WTC11 (cell line): ENCODE results near the gene TMCO1. TPM values are rescaled to one million over a fixed set of nuclear protein-coding genes. Genes with fewer than 3 reads are reported as not detected.

Experiments
- ATAC-seq: fragments of 200-7000 bp; cut with Tn5 transposase; 2 replicates; pipeline ENCODE4 v1.10.0; 2021; ENCODE audit warnings: mild to moderate bottlenecking, moderate library complexity
- CTCF ChIA-PET: fragments of 300-600 bp; sonication (Branson Sonifier 250); formaldehyde crosslinking; loops from one replicate; lab custom pipeline; 2021; ENCODE audit warnings: antibody characterized with exemption; lab: Charles Lee
- POLR2A ChIA-PET: fragments of 350-600 bp; sonication (Branson Sonifier 250); formaldehyde crosslinking; loops from one replicate; lab custom pipeline; 2021; ENCODE audit warnings: antibody characterized with exemption; lab: Charles Lee
- DNase-seq: peaks from one replicate; pipeline ENCODE4 v3.0.0; 2021; ENCODE audit warnings: low spot score
- H3K27ac Mint-ChIP-seq: 2 replicates; pipeline ENCODE4 v1.8.0; 2021; ENCODE audit warnings: mixed read lengths
- H3K27me3 Mint-ChIP-seq: 2 replicates; pipeline ENCODE4 v1.8.0; 2021; ENCODE audit warnings: low read depth, mild to moderate bottlenecking, moderate library complexity, mixed read lengths
- H3K36me3 Mint-ChIP-seq: 2 replicates; pipeline ENCODE4 v1.8.0; 2021; ENCODE audit warnings: mixed read lengths
- H3K4me1 Mint-ChIP-seq: 2 replicates; pipeline ENCODE4 v1.8.0; 2022; ENCODE audit warnings: mixed read lengths
- H3K4me3 Mint-ChIP-seq: 2 replicates; pipeline ENCODE4 v1.8.0; 2021; ENCODE audit warnings: mild to moderate bottlenecking, moderate library complexity, mixed read lengths
- H3K9me3 Mint-ChIP-seq: 2 replicates; pipeline ENCODE4 v1.8.0; 2021; ENCODE audit warnings: mixed read lengths
- ATF2 ChIP-seq: sonication (generic); formaldehyde crosslinking; IDR thresholded peaks from 2 replicates; pipeline ENCODE4 v1.8.1; 2022; ENCODE audit warnings: low read depth, missing genetic modification reagents, borderline replicate concordance
- CBFB ChIP-seq: sonication (generic); formaldehyde crosslinking; IDR thresholded peaks from 2 replicates; pipeline ENCODE4 v1.8.1; 2022; ENCODE audit warnings: mild to moderate bottlenecking, low read depth, missing genetic modification reagents
- EMX1 ChIP-seq: fragments of 250-450 bp; sonication (Bioruptor Pico); IDR thresholded peaks from 2 replicates; pipeline ENCODE4 v1.8.0; 2021; ENCODE audit warnings: mild to moderate bottlenecking
- ETV6 ChIP-seq: sonication (generic); formaldehyde crosslinking; IDR thresholded peaks from 2 replicates; pipeline ENCODE4 v1.8.1; 2022; ENCODE audit warnings: mild to moderate bottlenecking, missing genetic modification reagents
- FOXK1 ChIP-seq: sonication (generic); formaldehyde crosslinking; IDR thresholded peaks from 2 replicates; pipeline ENCODE4 v1.8.0; 2022; ENCODE audit warnings: mild to moderate bottlenecking, moderate library complexity, missing genetic modification reagents
- HMGA2 ChIP-seq: fragments of 250-450 bp; sonication (Bioruptor Pico); IDR thresholded peaks from 2 replicates; pipeline ENCODE4 v1.4.0; 2021; ENCODE audit warnings: mild to moderate bottlenecking, moderate library complexity
- JUN ChIP-seq: sonication (generic); formaldehyde crosslinking; IDR thresholded peaks from 2 replicates; pipeline ENCODE4 v1.8.0; 2023; ENCODE audit warnings: mild to moderate bottlenecking, missing genetic modification reagents
- MAX ChIP-seq: sonication (generic); formaldehyde crosslinking; IDR thresholded peaks from 2 replicates; pipeline ENCODE4 v1.8.0; 2022; ENCODE audit warnings: mild to moderate bottlenecking, missing genetic modification reagents
- MYBL2 ChIP-seq: sonication (generic); formaldehyde crosslinking; IDR thresholded peaks from 2 replicates; pipeline ENCODE4 v1.8.1; 2023; ENCODE audit warnings: mild to moderate bottlenecking, moderate library complexity, missing genetic modification reagents
- NFE2L1 ChIP-seq: sonication (generic); formaldehyde crosslinking; IDR thresholded peaks from 2 replicates; pipeline ENCODE4 v1.8.1; 2023; ENCODE audit warnings: missing genetic modification reagents
- NR2C2 ChIP-seq: sonication (generic); formaldehyde crosslinking; IDR thresholded peaks from 2 replicates; pipeline ENCODE4 v1.8.0; 2022; ENCODE audit warnings: mild to moderate bottlenecking, missing genetic modification reagents
- OVOL2 ChIP-seq: fragments of 250-450 bp; sonication (Bioruptor Pico); IDR thresholded peaks from 2 replicates; pipeline ENCODE4 v1.9.0; 2021; ENCODE audit warnings: mild to moderate bottlenecking, borderline replicate concordance
- SMAD4 ChIP-seq: sonication (generic); formaldehyde crosslinking; IDR thresholded peaks from 2 replicates; pipeline ENCODE4 v1.8.0; 2022; ENCODE audit warnings: mild to moderate bottlenecking, missing genetic modification reagents
- SP1 ChIP-seq: sonication (generic); formaldehyde crosslinking; conservative IDR thresholded peaks from 2 replicates; pipeline ENCODE4 v1.8.1; 2022; ENCODE audit warnings: missing genetic modification reagents
- TEAD1 ChIP-seq: sonication (generic); formaldehyde crosslinking; IDR thresholded peaks from 2 replicates; pipeline ENCODE4 v1.8.0; 2022; ENCODE audit warnings: mild to moderate bottlenecking, missing genetic modification reagents
- ZBTB21 ChIP-seq: sonication (generic); formaldehyde crosslinking; IDR thresholded peaks from 2 replicates; pipeline ENCODE4 v1.8.1; 2023; ENCODE audit warnings: mild to moderate bottlenecking, missing genetic modification reagents, borderline replicate concordance
- ZNF281 ChIP-seq: sonication (generic); formaldehyde crosslinking; IDR thresholded peaks from 2 replicates; pipeline ENCODE4 v1.8.0; 2023; ENCODE audit warnings: mild to moderate bottlenecking, missing genetic modification reagents
- ZNF317 ChIP-seq: sonication (generic); formaldehyde crosslinking; IDR thresholded peaks from 2 replicates; pipeline ENCODE4 v1.8.1; 2023; ENCODE audit warnings: low read depth, mild to moderate bottlenecking, moderate library complexity, missing genetic modification reagents, borderline replicate concordance
- ZNF396 ChIP-seq: fragments of 250-450 bp; sonication (Bioruptor Pico); IDR thresholded peaks from 2 replicates; pipeline ENCODE4 v1.8.0; 2021; ENCODE audit warnings: mild to moderate bottlenecking, moderate library complexity, borderline replicate concordance
- ZNF425 ChIP-seq: fragments of 250-450 bp; sonication (Bioruptor Pico); conservative IDR thresholded peaks from 2 replicates; pipeline ENCODE4 v1.9.0; 2021; ENCODE audit warnings: mild to moderate bottlenecking
- ZSCAN18 ChIP-seq: fragments of 250-450 bp; sonication (Bioruptor Pico); IDR thresholded peaks from 2 replicates; pipeline ENCODE4 v2.1.2; 2022; ENCODE audit warnings: mild to moderate bottlenecking, moderate library complexity
- total RNA-seq: library from RNA; stranded (reverse); gene quantifications from 3 replicates; pipeline ENCODE4 v1.2.3, GENCODE V29; 2021

The TMCO1 gene
- total RNA-seq, 1 experiment from 2014 or later, result 52.8 TPM

GRCh38 chr1:165762725-165763124 lies 5.9 kb downstream of the TMCO1 start:
- TF ChIP-seq FOXK1 (CRISPR knock-in tag) (no peak), ZNF281 (CRISPR knock-in tag) (no peak), HMGA2 (no peak), NFE2L1 (no peak), MYBL2 (CRISPR knock-in tag) (no peak), CBFB (CRISPR knock-in tag) (no peak), ZNF425 (CRISPR knock-in tag) (no peak), SP1 (CRISPR knock-in tag) (no peak), OVOL2 (CRISPR knock-in tag) (no peak), SMAD4 (CRISPR knock-in tag) (no peak)
- CTCF ChIA-PET, result no interaction called here
- Mint-ChIP-seq H3K27ac (no peak overlapping the region), H3K9me3 (no peaks in the 10 kb centered on the region), H3K4me1 (peaks cover under 1% of the 10 kb centered on the region; the same call in 1 of the 2 replicates), H3K27me3 (no peaks in the 10 kb centered on the region), H3K36me3 (peaks cover 17% of the 10 kb centered on the region), H3K4me3 (no peak overlapping the region)
- DNase-seq, result no peak
- POLR2A ChIA-PET, result no interaction called here
- no peak for ATAC-seq

- no peaks in the 10 kb centered on the region for H3K4me1 Mint-ChIP-seq
- no peaks in the 10 kb centered on the region for H3K9me3 Mint-ChIP-seq
- ChIA-PET CTCF (no interaction called here), POLR2A (no interaction called here)
- no peak for DNase-seq
- H3K27ac Mint-ChIP-seq, result no peak overlapping the region
- ATAC-seq, result no peak
- H3K36me3 Mint-ChIP-seq, result peaks cover 4% of the 10 kb centered on the region
- no peak overlapping the region for H3K4me3 Mint-ChIP-seq
- H3K27me3 Mint-ChIP-seq, result no peaks in the 10 kb centered on the region
- TF ChIP-seq MYBL2 (CRISPR knock-in tag), result no peak
- no peak for TF ChIP-seq JUN
- no peak for TF ChIP-seq EMX1 (CRISPR knock-in tag)
Observed at GRCh38 chr1:165759095-165759494, 9.6 kb downstream of the TMCO1 start.

GRCh38 chr1:165755393-165756010 lies 13.2 kb downstream of the TMCO1 start:
- POLR2A ChIA-PET, result no interaction called here
- Mint-ChIP-seq H3K27ac (no peak overlapping the region), H3K27me3 (no peaks in the 10 kb centered on the region), H3K36me3 (peaks cover 16% of the 10 kb centered on the region), H3K9me3 (no peaks in the 10 kb centered on the region), H3K4me3 (no peak overlapping the region), H3K4me1 (no peaks in the 10 kb centered on the region)
- DNase-seq (no peak), ATAC-seq (no peak)
- CTCF ChIA-PET, result no interaction called here
- TF ChIP-seq ZNF425 (CRISPR knock-in tag) (no peak), ZSCAN18 (no peak), ETV6 (CRISPR knock-in tag) (no peak), ZBTB21 (no peak), ATF2 (CRISPR knock-in tag) (no peak), TEAD1 (CRISPR knock-in tag) (no peak), NFE2L1 (no peak), JUN (no peak), ZNF396 (CRISPR knock-in tag) (no peak), NR2C2 (CRISPR knock-in tag) (no peak), MAX (CRISPR knock-in tag) (no peak), ZNF317 (CRISPR knock-in tag) (no peak)
